Measurements from ENCODE around the gene XAGE5.

XAGE5 gene

DNA sequence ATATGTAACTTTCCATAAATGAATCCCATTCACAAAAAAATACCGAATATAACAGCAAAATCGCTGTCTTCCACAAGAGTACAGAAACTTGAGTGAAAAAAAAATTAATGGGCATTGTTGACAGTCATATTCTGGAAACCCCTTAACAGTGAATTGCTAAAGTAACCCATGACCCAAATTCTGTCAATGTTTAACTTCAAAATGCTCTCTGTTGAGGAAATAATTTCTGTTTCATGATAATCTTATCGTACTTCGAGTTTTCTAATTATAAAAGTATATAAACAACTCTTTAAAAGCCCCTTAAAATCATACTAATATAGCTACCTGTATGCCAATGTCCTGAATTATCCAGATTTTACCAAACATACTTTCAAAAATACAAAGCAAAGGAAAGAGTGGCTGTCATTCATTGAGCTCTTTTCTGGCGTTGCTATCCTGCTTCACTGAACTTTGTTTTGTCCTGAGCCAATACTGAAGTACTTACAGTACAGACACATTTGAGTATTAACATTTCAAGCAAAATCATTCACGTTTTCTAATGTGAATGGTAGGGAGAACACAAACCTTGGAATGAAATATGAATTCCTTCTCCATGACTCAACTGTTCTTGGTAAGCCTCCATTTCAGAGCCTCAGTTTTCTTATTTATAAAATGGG, 54.4 kb downstream of the XAGE5 start:
- Histone ChIP-seq H3K9me3 (ENCODE audit: severe bottlenecking) (no peaks in the 10 kb centered on the region), H3K36me3 (no peaks in the 10 kb centered on the region), H3K27ac (no peak overlapping the region), H3K27me3 (ENCODE audit: insufficient read depth, low read depth, severe bottlenecking) (peaks cover 36% of the 10 kb centered on the region), H3K4me3 (ENCODE audit: low read depth, low read length) (no peak overlapping the region)
- TF ChIP-seq, protein P1, sequence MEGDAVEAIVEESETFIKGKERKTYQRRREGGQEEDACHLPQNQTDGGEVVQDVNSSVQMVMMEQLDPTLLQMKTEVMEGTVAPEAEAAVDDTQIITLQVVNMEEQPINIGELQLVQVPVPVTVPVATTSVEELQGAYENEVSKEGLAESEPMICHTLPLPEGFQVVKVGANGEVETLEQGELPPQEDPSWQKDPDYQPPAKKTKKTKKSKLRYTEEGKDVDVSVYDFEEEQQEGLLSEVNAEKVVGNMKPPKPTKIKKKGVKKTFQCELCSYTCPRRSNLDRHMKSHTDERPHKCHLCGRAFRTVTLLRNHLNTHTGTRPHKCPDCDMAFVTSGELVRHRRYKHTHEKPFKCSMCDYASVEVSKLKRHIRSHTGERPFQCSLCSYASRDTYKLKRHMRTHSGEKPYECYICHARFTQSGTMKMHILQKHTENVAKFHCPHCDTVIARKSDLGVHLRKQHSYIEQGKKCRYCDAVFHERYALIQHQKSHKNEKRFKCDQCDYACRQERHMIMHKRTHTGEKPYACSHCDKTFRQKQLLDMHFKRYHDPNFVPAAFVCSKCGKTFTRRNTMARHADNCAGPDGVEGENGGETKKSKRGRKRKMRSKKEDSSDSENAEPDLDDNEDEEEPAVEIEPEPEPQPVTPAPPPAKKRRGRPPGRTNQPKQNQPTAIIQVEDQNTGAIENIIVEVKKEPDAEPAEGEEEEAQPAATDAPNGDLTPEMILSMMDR (IDR thresholded peaks at IDR 0.05; ENCODE audit: low read depth, low read length), result no peak
- DNase-seq, result no peak

Measured in WERI-Rb-1 (cell line).